Measurements from ENCODE around the gene GRIN2B. TPM values are rescaled to one million over a fixed set of nuclear protein-coding genes. Genes with fewer than 3 reads are reported as not detected.

GRIN2B gene
- total and polyA plus RNA-seq, 2 donors (not counting 3 experiments of a cell fraction or from before 2014, with no cell fraction given), result not detected

GRCh38 chr12:13937735-13938134 is 43.7 kb downstream of the GRIN2B start:
- Histone ChIP-seq H2AFZ (ENCODE audit: low read depth, low read length) (no peak overlapping the region), H3K4me2 (ENCODE audit: insufficient read depth, low read length) (no peak overlapping the region), H3K9me3 (replicated peaks; ENCODE audit: control insufficient read depth, insufficient read depth, low read length) (no peaks in the 10 kb centered on the region), H3K27me3 (ENCODE audit: control insufficient read depth in 2 of 2, insufficient read depth in 2 of 2, low read length in 2 of 2) (no peaks in the 10 kb centered on the region), H3K27ac (ENCODE audit: insufficient read depth, low read depth, low read length) (no peak overlapping the region), H3K36me3 (ENCODE audit: control insufficient read depth in 2 of 2, extremely low read depth in 1 of 2, insufficient read depth in 2 of 2, low read length in 2 of 2) (no peaks in the 10 kb centered on the region), H3K79me2 (ENCODE audit: control insufficient read depth, insufficient read depth, low read length) (no peaks in the 10 kb centered on the region), H3K4me3 (replicated peaks in 1 of 3; ENCODE audit: insufficient read depth in 1 of 3, low read depth in 1 of 3, low read length in 3 of 3) (no peak overlapping the region), H4K20me1 (replicated peaks; ENCODE audit: control insufficient read depth, extremely low read depth, insufficient read depth, low read length) (no peaks in the 10 kb centered on the region), H3K9ac (replicated peaks; ENCODE audit: extremely low read depth, insufficient read depth, low read length) (no peak overlapping the region), H3K9me1 (replicated peaks; ENCODE audit: control insufficient read depth, extremely low read depth, insufficient read depth, low read length) (no peaks in the 10 kb centered on the region), H3K4me1 (ENCODE audit: control insufficient read depth, extremely low read depth, insufficient read depth, low read length) (no peaks in the 10 kb centered on the region)
- FAIRE-seq (no peak), DNase-seq (ENCODE audit: low read depth, low spot score) (no peak)
- dilution Hi-C loops (cut with MboI; ENCODE audit: extremely low pct_ligation_motif_present, low sequenced_read_pairs), result no loop called here
- POLR2A ChIA-PET, result no interaction called here
- intact Hi-C loops (cut with micrococcal nuclease), result no loop called here
- CTCF ChIA-PET, result no interaction called here
- TF ChIP-seq MAX (IDR thresholded peaks at IDR 0.05; ENCODE audit: insufficient read depth, insufficient read length), result no peak
- TF ChIP-seq POLR2AphosphoS5 (IDR thresholded peaks at IDR 0.05; ENCODE audit: insufficient read depth, low read depth, low read length), result no peak
- TF ChIP-seq CTCF (IDR thresholded peaks at IDR 0.05; ENCODE audit: extremely low read depth in 1 of 2, insufficient read depth in 1 of 2, low read depth in 1 of 2, low read length in 2 of 2), result no peak
- no peak for TF ChIP-seq GATA2 (IDR thresholded peaks at IDR 0.05; ENCODE audit: insufficient read depth, insufficient read length, low read depth, low read length)
- no peak for TF ChIP-seq JUN (IDR thresholded peaks at IDR 0.05; ENCODE audit: borderline replicate concordance, insufficient read depth, insufficient read length, low read depth)
- no peak for TF ChIP-seq MYC (IDR thresholded peaks at IDR 0.05; ENCODE audit: low read depth, low read length)
- TF ChIP-seq FOS (IDR thresholded peaks at IDR 0.05; ENCODE audit: borderline replicate concordance, insufficient read depth, low read length), result no peak
- TF ChIP-seq POLR2A (IDR thresholded peaks at IDR 0.05; ENCODE audit: low read depth, low read length), result no peak
- no peak for TF ChIP-seq EZH2 (IDR thresholded peaks at IDR 0.05; ENCODE audit: borderline replicate concordance, low read depth, low read length, severe bottlenecking)
- BruUV-seq (replicated peaks), result no TSS peak
